Adipocyte (in vitro differentiated cells): ENCODE results near the gene UXS1.

Source experiments
- DNase-seq: peaks from one replicate; pipeline ENCODE4 v3.0.0-alpha.2; 2015; ENCODE audit warnings: low read depth
- H3K27me3 ChIP-seq: replicated peaks from 2 replicates; pipeline ENCODE4 v1.7.0; 2013; ENCODE audit warnings: mild to moderate bottlenecking, low read length, moderate library complexity; ENCODE audit not compliant: control insufficient read depth, insufficient read depth
- H3K36me3 ChIP-seq: 2 replicates; pipeline ENCODE4 v1.7.0; 2013; ENCODE audit warnings: low read length, mild to moderate bottlenecking, moderate library complexity; ENCODE audit not compliant: control insufficient read depth, insufficient read depth, severe bottlenecking
- H3K4me1 ChIP-seq: 2 replicates; pipeline ENCODE4 v1.7.0; 2013; ENCODE audit warnings: mild to moderate bottlenecking, low read length, moderate library complexity; ENCODE audit not compliant: control insufficient read depth, insufficient read depth
- H3K4me3 ChIP-seq: 2 replicates; pipeline ENCODE4 v1.7.0; 2013; ENCODE audit warnings: mild to moderate bottlenecking, low read length, moderate library complexity
- H3K9ac ChIP-seq: 2 replicates; pipeline ENCODE4 v1.7.0; 2013; ENCODE audit warnings: mild to moderate bottlenecking, low read length, moderate library complexity
- H3K9me3 ChIP-seq: 2 replicates; pipeline ENCODE4 v1.7.0; 2013; ENCODE audit warnings: mild to moderate bottlenecking, low read length, moderate library complexity; ENCODE audit not compliant: control insufficient read depth

The UXS1 gene

DNA sequence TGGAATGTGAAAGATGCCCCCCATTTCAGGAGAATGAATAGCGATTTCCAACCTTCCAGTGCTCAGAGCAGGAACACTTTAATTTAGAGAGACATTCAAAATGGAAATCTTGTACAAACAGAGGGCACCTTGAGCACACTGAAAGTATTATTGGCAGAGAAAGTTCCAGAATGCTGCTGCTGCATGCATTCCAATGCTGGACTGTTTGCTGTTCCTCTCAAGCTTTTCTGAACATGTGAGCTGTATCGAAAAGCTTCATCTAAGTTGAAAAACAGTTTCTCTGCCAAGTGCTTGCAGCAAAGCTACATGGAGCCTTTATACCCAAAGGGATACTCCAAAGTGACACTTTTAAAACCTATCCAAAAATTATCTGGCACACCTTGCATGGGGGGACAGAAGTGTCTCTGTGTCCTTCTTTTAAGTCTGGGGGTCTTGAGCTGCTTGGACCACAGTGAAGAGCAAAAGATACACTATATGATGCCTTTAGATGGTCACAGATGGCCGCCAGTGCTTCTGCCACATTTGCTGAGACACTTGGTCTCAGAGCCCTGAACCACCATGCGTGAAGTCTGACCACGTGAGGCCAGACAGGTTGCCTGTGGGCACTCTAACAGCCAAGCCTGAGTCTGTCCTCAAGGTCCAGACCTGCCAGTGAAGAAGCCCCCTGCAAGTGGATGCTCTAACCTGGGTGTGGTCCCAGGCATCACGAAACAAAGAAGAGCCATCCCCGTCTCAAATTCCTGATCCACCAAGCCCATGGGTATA is 18.8 kb downstream of the UXS1 start:
- peak; percentile 10 for DNase-seq
- Histone ChIP-seq H3K9me3 (no peaks in the 10 kb centered on the region), H3K4me3 (no peak overlapping the region), H3K9ac (no peak overlapping the region), H3K27me3 (no peaks in the 10 kb centered on the region), H3K36me3 (no peaks in the 10 kb centered on the region), H3K4me1 (no peaks in the 10 kb centered on the region)

DNA sequence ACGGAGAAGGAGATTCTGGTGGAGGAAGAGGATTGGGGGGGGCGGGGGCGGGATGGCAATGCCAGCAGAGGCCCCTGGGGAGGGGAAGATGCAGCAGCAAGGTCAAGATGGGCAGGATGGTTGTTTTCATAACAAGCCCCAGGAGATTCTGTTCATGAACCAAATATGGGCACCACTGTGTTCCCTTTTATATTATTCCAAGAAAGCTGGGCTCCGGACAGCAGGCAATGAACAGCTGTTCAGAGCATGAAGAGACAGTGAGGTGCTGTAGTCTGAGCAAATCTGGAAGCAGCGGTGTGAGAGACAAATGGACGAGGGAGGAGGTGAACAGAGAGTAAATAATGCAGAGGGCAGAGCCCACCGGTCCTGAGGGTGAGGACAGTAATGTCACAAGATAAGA is 20.0 kb downstream of the UXS1 start:
- DNase-seq = no peak
- no peaks in the 10 kb centered on the region for H3K9me3 ChIP-seq
- no peaks in the 10 kb centered on the region for H3K36me3 ChIP-seq
- H3K9ac ChIP-seq = no peak overlapping the region
- no peaks in the 10 kb centered on the region for H3K4me1 ChIP-seq
- no peaks in the 10 kb centered on the region for H3K27me3 ChIP-seq
- H3K4me3 ChIP-seq = no peak overlapping the region

DNA sequence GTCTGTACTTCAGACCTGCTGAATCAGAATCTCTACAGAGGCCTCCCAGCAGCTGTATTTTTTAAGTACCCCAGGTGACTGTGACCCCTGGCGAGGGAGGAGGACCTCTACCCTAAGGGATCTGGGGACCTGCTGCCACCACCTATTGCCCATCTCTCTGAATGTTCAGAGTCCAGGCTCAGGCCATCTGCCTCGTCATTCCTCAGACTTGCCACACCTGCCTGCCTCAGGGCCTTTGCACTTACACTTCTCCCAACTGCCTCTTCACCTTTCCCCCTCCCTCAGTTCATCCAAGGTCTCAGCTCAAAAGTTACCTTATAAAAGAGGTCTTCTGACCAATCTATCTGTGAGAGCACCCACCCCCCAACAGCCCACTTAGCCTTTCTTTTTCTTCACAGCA is 21.5 kb downstream of the UXS1 start:
- Histone ChIP-seq H3K9me3 (no peaks in the 10 kb centered on the region), H3K4me3 (no peak overlapping the region), H3K36me3 (no peaks in the 10 kb centered on the region), H3K27me3 (no peaks in the 10 kb centered on the region), H3K4me1 (no peaks in the 10 kb centered on the region), H3K9ac (no peak overlapping the region)
- DNase-seq = no peak

DNA sequence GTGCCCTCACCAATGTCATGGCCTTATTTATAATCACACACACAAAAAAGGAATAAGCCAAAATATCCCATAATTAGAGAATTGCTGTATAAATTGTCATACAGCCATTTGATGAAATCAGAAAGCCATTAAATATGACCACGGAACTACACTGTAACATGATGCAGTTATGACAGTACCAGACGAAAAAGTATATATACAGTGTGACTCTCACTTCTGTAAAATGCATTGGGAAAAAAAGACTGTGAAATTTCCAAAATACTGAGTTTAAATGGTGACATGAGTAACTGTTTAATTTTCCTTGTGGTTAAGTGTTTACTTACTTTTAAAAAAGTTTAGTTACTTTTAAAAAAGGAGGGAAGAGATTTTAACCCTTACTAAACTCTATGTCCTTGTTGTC is 25.4 kb downstream of the UXS1 start:
- Histone ChIP-seq H3K27me3 (no peaks in the 10 kb centered on the region), H3K9me3 (no peaks in the 10 kb centered on the region), H3K4me1 (no peaks in the 10 kb centered on the region), H3K4me3 (no peak overlapping the region), H3K9ac (no peak overlapping the region), H3K36me3 (no peaks in the 10 kb centered on the region)
- DNase-seq = no peak

DNA sequence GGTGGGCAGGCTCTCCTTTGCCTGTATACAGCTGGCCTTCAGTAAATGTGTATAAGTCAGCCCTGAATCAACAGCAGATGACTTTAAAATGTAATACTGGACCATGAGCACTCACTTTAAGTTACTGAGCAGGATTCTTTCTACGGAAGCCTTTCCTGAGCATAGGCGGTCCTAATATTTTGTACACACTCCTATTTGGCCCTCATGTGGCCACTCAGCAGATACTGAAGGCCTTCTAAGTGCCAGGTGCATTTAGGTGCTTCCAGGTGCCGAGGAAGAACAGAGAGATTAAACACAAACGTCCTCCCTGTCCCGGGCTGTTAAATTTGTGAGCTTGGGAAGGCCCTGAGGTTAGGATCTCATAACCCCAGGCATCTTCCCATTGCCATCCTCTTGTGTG is 27.0 kb downstream of the UXS1 start:
- no peaks in the 10 kb centered on the region for H3K36me3 ChIP-seq
- DNase-seq = no peak
- H3K4me1 ChIP-seq = no peaks in the 10 kb centered on the region

DNA sequence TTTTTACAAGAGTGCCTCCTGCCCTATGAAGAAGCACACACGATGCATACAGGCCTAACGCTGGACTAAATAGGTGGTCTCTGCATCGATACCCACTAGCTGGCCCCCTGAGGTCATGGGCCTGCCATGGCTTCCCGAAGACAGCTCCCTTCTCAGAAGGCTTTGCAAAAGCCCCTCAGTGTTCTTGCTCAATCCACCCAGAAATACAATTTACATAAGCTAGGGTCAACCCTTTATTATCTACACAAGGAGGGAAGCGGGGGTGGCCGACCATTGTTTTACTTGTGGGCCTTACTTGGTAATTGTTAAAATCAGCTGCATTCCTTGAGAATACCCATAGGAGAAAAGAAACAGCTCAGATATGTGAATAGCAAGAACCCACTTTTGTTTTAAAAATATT is 28.5 kb downstream of the UXS1 start:
- Histone ChIP-seq H3K9ac (no peak overlapping the region), H3K9me3 (no peaks in the 10 kb centered on the region), H3K4me1 (no peaks in the 10 kb centered on the region), H3K36me3 (peaks cover 3% of the 10 kb centered on the region), H3K27me3 (no peaks in the 10 kb centered on the region), H3K4me3 (no peak overlapping the region)
- no peak for DNase-seq

More for the DNA sequence above, 27.0 kb downstream of the UXS1 start:
- H3K4me3 ChIP-seq = no peak overlapping the region
- no peaks in the 10 kb centered on the region for H3K9me3 ChIP-seq
- no peaks in the 10 kb centered on the region for H3K27me3 ChIP-seq
- H3K9ac ChIP-seq = no peak overlapping the region

DNA sequence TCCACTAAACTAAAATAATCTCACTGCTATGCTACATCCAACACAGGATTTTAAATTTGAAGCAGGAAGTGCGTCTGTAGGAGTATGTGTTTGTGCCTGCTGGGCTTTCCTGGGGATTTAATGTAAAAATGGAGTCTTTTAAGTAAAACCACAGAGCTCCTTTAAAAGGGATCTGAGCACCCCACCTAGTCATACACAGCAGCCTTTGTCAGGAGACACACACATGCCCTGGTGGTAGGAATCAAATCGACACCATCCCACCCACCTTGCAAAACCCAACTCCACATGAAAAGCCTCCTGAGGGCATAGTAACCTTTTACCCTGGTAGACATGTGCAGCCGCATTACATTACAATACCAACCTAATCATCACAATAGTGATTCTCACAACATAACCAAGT is 29.1 kb downstream of the UXS1 start:
- no peaks in the 10 kb centered on the region for H3K4me1 ChIP-seq
- H3K36me3 ChIP-seq = peaks cover 3% of the 10 kb centered on the region
- no peaks in the 10 kb centered on the region for H3K27me3 ChIP-seq
- H3K9ac ChIP-seq = no peak overlapping the region
- no peak overlapping the region for H3K4me3 ChIP-seq
- H3K9me3 ChIP-seq = no peaks in the 10 kb centered on the region
- DNase-seq = no peak

DNA sequence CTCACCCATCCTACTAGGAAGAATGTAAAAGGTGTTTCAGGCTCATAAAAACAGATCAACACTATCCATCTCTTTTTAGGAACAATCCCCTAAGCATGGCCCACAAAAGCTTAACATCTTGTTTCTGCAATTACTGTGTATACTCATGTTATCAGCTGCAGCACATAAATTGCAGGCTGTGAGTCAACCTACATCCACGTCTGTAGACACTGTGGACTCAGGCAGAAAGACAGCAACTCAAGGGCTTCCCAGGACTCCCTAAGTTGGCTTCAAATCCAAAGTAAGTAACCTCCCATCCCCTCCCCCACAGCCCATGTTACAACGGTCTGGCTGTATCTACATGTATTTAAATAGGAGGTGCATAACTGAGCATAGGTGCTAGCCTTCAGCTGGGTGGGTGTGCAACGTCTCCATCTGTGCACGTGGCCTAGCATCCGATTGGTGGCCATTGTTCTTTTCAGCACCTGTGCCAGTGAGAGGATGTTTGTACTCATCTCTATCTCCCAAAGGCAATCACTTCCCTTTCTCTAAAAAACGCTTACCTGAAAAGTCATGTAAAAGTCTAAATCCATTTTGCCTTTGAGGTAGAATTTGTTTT is 30.1 kb downstream of the UXS1 start:
- peaks cover 3% of the 10 kb centered on the region for H3K36me3 ChIP-seq
- DNase-seq = no peak
- H3K4me1 ChIP-seq = no peaks in the 10 kb centered on the region
- H3K4me3 ChIP-seq = no peak overlapping the region
- H3K27me3 ChIP-seq = no peaks in the 10 kb centered on the region
- no peaks in the 10 kb centered on the region for H3K9me3 ChIP-seq
- H3K9ac ChIP-seq = no peak overlapping the region

DNA sequence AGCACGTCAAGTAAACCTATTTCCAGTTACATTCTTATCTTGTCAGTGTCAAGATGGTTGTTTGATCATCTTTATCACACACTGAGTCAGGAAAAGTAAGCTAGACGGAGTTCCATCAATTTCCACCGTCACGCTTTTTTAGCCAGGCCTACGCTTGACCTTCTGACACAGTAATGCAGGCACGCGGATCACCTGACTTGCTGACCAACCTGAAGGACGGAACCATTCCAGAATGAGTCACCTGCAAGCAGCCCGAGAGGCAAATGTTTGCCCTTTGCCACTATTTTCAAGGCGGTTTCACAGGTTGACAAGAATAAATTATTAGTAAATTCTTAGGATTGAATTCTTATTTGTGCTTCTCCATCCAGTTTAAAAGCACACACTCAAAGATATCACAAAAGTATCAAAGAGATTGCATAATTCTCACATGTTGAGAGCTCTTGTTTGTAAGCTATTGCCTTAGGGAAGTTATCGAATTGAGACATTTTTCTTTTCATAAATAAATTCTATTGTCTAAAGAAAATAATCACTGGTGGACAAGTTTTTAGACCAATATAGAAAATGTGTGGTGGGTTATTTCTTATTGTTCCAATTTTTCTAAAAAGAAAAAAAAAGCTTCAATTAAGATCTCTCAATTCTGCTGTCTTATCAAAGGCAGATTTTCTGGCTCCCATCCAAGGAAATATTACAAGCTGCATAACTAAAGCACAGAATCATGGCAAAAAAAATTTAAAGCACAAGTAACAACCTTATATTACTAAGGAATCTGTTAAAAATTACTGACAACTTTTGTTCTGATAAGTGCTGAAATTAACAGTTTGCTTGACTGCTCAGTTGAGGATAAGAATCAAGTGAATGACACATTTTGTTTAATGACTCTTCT is 31.9 kb downstream of the UXS1 start:
- no peaks in the 10 kb centered on the region for H3K4me1 ChIP-seq
- peak; percentile 52 for DNase-seq
- H3K9me3 ChIP-seq = no peaks in the 10 kb centered on the region
- no peaks in the 10 kb centered on the region for H3K27me3 ChIP-seq
- no peak overlapping the region for H3K4me3 ChIP-seq
- H3K9ac ChIP-seq = no peak overlapping the region
- peaks cover 18% of the 10 kb centered on the region for H3K36me3 ChIP-seq

DNA sequence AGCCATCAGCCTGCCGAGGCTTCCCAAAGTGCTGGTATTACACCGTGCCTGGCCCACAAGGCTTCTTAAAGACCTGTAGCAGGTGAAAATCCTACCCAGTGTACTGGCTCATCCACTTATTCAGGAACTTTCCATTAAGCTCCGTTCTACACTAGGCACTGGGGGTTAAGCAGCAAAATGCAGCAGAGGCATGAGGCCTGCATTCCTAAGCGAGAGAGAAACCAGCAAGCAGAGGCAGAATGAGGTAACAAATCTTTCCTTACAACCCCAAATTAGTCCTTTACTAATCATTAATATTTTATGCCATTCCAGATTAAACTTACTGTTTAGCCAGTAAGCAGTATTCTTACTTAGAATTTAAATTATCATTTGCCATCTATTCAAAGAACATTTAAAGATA is 32.8 kb downstream of the UXS1 start:
- peaks cover 23% of the 10 kb centered on the region for H3K36me3 ChIP-seq

DNA sequence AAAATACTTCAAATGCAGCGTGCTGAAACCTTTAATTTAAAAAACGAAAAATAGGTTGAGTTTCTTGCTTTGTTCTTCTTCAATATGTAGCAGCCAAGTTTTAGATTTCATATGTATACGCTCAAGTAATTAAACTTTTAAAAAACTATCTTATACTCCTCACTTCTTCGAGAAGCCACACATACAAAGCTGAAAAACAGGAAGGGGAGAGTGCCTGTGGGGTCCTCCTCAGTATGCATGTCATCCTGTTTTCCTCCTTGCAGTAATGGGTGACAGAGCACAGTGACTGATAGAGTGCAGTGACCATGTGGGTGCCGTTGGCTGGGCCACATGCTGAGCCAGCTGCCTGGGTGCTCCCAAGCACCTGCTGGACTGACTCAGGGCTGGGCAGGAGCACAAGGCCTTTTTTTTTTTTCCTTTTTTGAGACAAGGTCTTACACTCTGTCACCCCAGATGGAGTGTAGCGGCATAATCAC is 33.3 kb downstream of the UXS1 start:
- Histone ChIP-seq H3K36me3 (peaks cover 23% of the 10 kb centered on the region), H3K27me3 (no peaks in the 10 kb centered on the region), H3K9ac (no peak overlapping the region), H3K9me3 (no peaks in the 10 kb centered on the region), H3K4me3 (no peak overlapping the region), H3K4me1 (no peaks in the 10 kb centered on the region)
- DNase-seq = no peak

More for the DNA sequence above, 32.8 kb downstream of the UXS1 start:
- Histone ChIP-seq H3K9me3 (no peaks in the 10 kb centered on the region), H3K4me1 (no peaks in the 10 kb centered on the region), H3K27me3 (no peaks in the 10 kb centered on the region), H3K9ac (no peak overlapping the region), H3K4me3 (no peak overlapping the region)
- no peak for DNase-seq
